H1 (cell line): ENCODE data around the gene PIGL. TPM values are rescaled to one million over a fixed set of nuclear protein-coding genes. Genes with fewer than 3 reads are reported as not detected.

Experiments
- ASH2L ChIP-seq: fragments of 200-600, 300-600 bp; sonication (generic); IDR thresholded peaks from one replicate; pipeline ENCODE4 v1.7.1; 2017; ENCODE audit warnings: low read length
- CEBPB ChIP-seq: IDR thresholded peaks from 2 replicates; pipeline ENCODE4 v1.6.1; 2012; ENCODE audit warnings: low read depth, low read length
- CTCF ChIP-seq, 3 experiments: IDR thresholded peaks; 1 replicate in 2 of 3; 2 replicates in 1 of 3; pipeline versions ENCODE4 v1.5.1 to v1.6.1; 2011; ENCODE audit warnings: low read length in 3 of 3, mild to moderate bottlenecking in 3 of 3, inconsistent platforms in 2 of 3, low read depth in 1 of 3, moderate library complexity in 1 of 3; ENCODE audit not compliant: insufficient read depth in 1 of 3; ENCODE audit errors: control extremely low read depth in 1 of 3
- EGR1 ChIP-seq: IDR thresholded peaks from 2 replicates; pipeline ENCODE4 v1.6.1; 2011; ENCODE audit warnings: low read depth, low read length, borderline replicate concordance
- GTF2F1 ChIP-seq: IDR thresholded peaks from 2 replicates; pipeline ENCODE4 v1.6.1; 2012; ENCODE audit warnings: low read depth, low read length, improper control_type of control experiment, borderline replicate concordance
- HDAC6 ChIP-seq: IDR thresholded peaks from one replicate; pipeline ENCODE4 v1.7.1; 2012; ENCODE audit warnings: low read depth, mild to moderate bottlenecking, inconsistent platforms, low read length, moderate library complexity
- NANOG ChIP-seq: IDR thresholded peaks from 2 replicates; pipeline ENCODE4 v1.6.1; 2011; ENCODE audit warnings: low read length, low read depth, mild to moderate bottlenecking, inconsistent platforms; ENCODE audit not compliant: insufficient read depth, poor library complexity, severe bottlenecking
- POLR2A ChIP-seq, 2 experiments: IDR thresholded peaks; 1 replicate in 1 of 2; 2 replicates in 1 of 2; pipeline ENCODE4 v1.6.1; 2011; ENCODE audit warnings: low read depth in 2 of 2, low read length in 2 of 2, mild to moderate bottlenecking in 2 of 2; ENCODE audit errors: control extremely low read depth in 1 of 2
- RAD21 ChIP-seq, 2 experiments: IDR thresholded peaks in 1 of 2; conservative IDR thresholded peaks in 1 of 2; 2 replicates each; pipeline ENCODE4 v1.6.1; 2011; ENCODE audit warnings: low read depth in 2 of 2, low read length in 2 of 2, improper control_type of control experiment in 1 of 2, inconsistent platforms in 1 of 2, mild to moderate bottlenecking in 1 of 2, moderate library complexity in 1 of 2
- RFX5 ChIP-seq: IDR thresholded peaks from 2 replicates; pipeline ENCODE4 v1.6.1; 2011; ENCODE audit warnings: low read depth, low read length, improper control_type of control experiment, borderline replicate concordance
- SP4 ChIP-seq: IDR thresholded peaks from 2 replicates; pipeline ENCODE4 v1.6.1; 2012; ENCODE audit warnings: low read length, inconsistent platforms
- TCF12 ChIP-seq: IDR thresholded peaks from 2 replicates; pipeline ENCODE4 v1.6.1; 2011; ENCODE audit warnings: low read depth, mild to moderate bottlenecking, low read length
- YY1 ChIP-seq: IDR thresholded peaks from 2 replicates; pipeline ENCODE4 v1.6.1; 2011; ENCODE audit warnings: low read depth, mild to moderate bottlenecking, low read length
- polyA plus RNA-seq, 7 experiments: library from polyadenylated mRNA; depleted of rRNA in 3 of 7; stranded (reverse) in 5 of 7; unstranded in 2 of 7; fragments of >200 nt in 5 of 7; fragments of 200-250 nt in 2 of 7; gene quantifications; 1 replicate in 5 of 7; 2 replicates in 1 of 7; 4 replicates in 1 of 7; pipeline versions ENCODE4 v1.2.1 to v1.2.3, GENCODE V29; 2011 to 2013; ENCODE audit warnings: missing spikeins in 2 of 7, mixed read lengths in 2 of 7
- total RNA-seq: library from RNA; stranded (reverse); fragmentation: NEBNext Ultra II Directional; extraction: Animal tissue kit (Norgen Biotek cat#: 25700); gene quantifications from 2 replicates; pipeline ENCODE4 v1.2.1, GENCODE V29; 2021

The PIGL gene
- total and polyA plus RNA-seq, 2 of the 8 experiments (the other 6 are each of a cell fraction or from before 2014, with no cell fraction given), result 28.4 to 30.8 TPM

- TF ChIP-seq CTCF (IDR thresholded peaks at IDR 0.05; ENCODE audit: control extremely low read depth in 1 of 3, insufficient read depth in 1 of 3, low read depth in 1 of 3, low read length in 3 of 3) (peak; percentile 51 to 74 (median 71)), RFX5 (no peak), SP4 (no peak), HDAC6 (no peak), POLR2A (IDR thresholded peaks at IDR 0.05; ENCODE audit: control extremely low read depth in 1 of 2, low read depth in 2 of 2, low read length in 2 of 2) (no peak), RAD21 (IDR thresholded peaks at IDR 0.05 in 1 of 2, conservative IDR thresholded peaks at IDR 0.05 in 1 of 2; ENCODE audit: low read depth in 2 of 2, low read length in 2 of 2) (peak; percentile 55 to 75), YY1 (no peak), GTF2F1 (no peak), EGR1 (no peak), NANOG (no peak), TCF12 (no peak), ASH2L (no peak), CEBPB (no peak)
Measured at GRCh38 chr17:16304830-16305229, 87.8 kb downstream of the PIGL start (continued).
